Fibroblast of pulmonary artery (primary cell): ENCODE measurements around the gene AKR1D1.

Experiments used
- DNase-seq: peaks from one replicate; pipeline ENCODE4 v3.0.0-alpha.2; 2010; ENCODE audit warnings: low read depth
- H3K4me3 ChIP-seq: replicated peaks from 2 replicates; pipeline ENCODE4 v1.5.1; 2011; ENCODE audit warnings: low read depth, mild to moderate bottlenecking, control low read depth, low read length, moderate library complexity
- CTCF ChIP-seq: IDR thresholded peaks from 2 replicates; pipeline ENCODE4 v1.5.1; 2011; ENCODE audit warnings: mild to moderate bottlenecking, control low read depth, low read length, inconsistent platforms; ENCODE audit errors: missing control alignments

The AKR1D1 gene

GRCh38 chr7:138163800-138164199, 87.5 kb downstream of the AKR1D1 start:
- DNase-seq = no peak
- no peak for TF ChIP-seq CTCF
- no peak overlapping the region for H3K4me3 ChIP-seq

- TF ChIP-seq CTCF = no peak
- DNase-seq = no peak
- H3K4me3 ChIP-seq = no peak overlapping the region
These were observed 88.5 kb downstream of the AKR1D1 start for GRCh38 chr7:138164804-138165203.

GRCh38 chr7:138166681-138167080, 90.4 kb downstream of the AKR1D1 start:
- no peak for TF ChIP-seq CTCF
- no peak for DNase-seq
- H3K4me3 ChIP-seq = no peak overlapping the region

GRCh38 chr7:138167222-138167621, 91.0 kb downstream of the AKR1D1 start:
- TF ChIP-seq CTCF = no peak
- peak; percentile 42 for DNase-seq
- no peak overlapping the region for H3K4me3 ChIP-seq

- TF ChIP-seq CTCF = no peak
- H3K4me3 ChIP-seq = no peak overlapping the region
- no peak for DNase-seq
These were observed 91.6 kb downstream of the AKR1D1 start for GRCh38 chr7:138167869-138168296.
